K562 (cell line): ENCODE data around the gene TMEM243. TPM values are rescaled to one million over a fixed set of nuclear protein-coding genes. Genes with fewer than 3 reads are reported as not detected.

Source experiments
- ATAC-seq: fragments of 200-7000 bp; cut with Tn5 transposase; 3 replicates; pipeline ENCODE4 v1.9.1; 2020; ENCODE audit warnings: moderate library complexity
- BruUV-seq: library from RNA; stranded (reverse); fragments of 400-500 nt; replicated peaks from 2 replicates; lab custom pipeline; 2021; lab: Mats Ljungman, UMichigan
- CTCF ChIA-PET: fragments of 300-600 bp; formaldehyde crosslinking; extraction: SDS; loops from one replicate; lab custom pipeline; 2021; ENCODE audit warnings: low intra/inter-chr PET ratio; lab: Yijun Ruan, JAX
- POLR2A ChIA-PET: fragments of 300-600, 350-650 bp; sonication (Branson Sonifier 250); formaldehyde crosslinking; extraction: SDS; loops from one replicate; lab custom pipeline; 2021; ENCODE audit warnings: antibody characterized with exemption, inconsistent platforms; lab: Yijun Ruan, JAX
- DNase-seq, 4 experiments: peaks; one replicate each; pipeline versions ENCODE4 v3.0.0 to v3.0.0-alpha.2; 2011 to 2018; ENCODE audit warnings: low spot score in 3 of 4, mixed read lengths in 3 of 4; ENCODE audit errors: extremely low read depth in 1 of 4
- FAIRE-seq: peaks from 2 replicates; lab custom pipeline; 2011; peaks lifted over from hg19 to GRCh38; lab: Jason Lieb, UNC
- H2AFZ ChIP-seq: 2 replicates; pipeline ENCODE4 v1.6.0; 2011; ENCODE audit warnings: low read depth, low read length, control low read depth, inconsistent platforms
- H3K27ac ChIP-seq: fragments of 200-600 bp; 3 replicates; pipeline ENCODE4 v1.8.0; 2011; ENCODE audit warnings: low read depth, mild to moderate bottlenecking, control low read depth, inconsistent platforms, low read length, moderate library complexity, mixed read lengths; ENCODE audit errors: extremely low read depth
- H3K27me3 ChIP-seq, 2 experiments: fragments of 300-600 bp in 1 of 2; 2 replicates in 1 of 2; 3 replicates in 1 of 2; pipeline versions ENCODE4 v1.6.0 to v1.8.0; 2011; ENCODE audit warnings: inconsistent platforms in 2 of 2, low read length in 2 of 2, mild to moderate bottlenecking in 1 of 2, mixed read lengths in 1 of 2, moderate library complexity in 1 of 2; ENCODE audit not compliant: control insufficient read depth in 2 of 2, insufficient read depth in 2 of 2
- H3K36me3 ChIP-seq: fragments of 300-600 bp; 3 replicates; pipeline ENCODE4 v1.8.0; 2011; ENCODE audit warnings: mild to moderate bottlenecking, low read length, inconsistent platforms; ENCODE audit not compliant: control insufficient read depth, insufficient read depth
- H3K4me1 ChIP-seq, 2 experiments: fragments of 200-600 bp in 1 of 2; replicated peaks in 1 of 2; 2 replicates in 1 of 2; 3 replicates in 1 of 2; pipeline versions ENCODE4 v1.5.1 to v1.8.0; 2011; ENCODE audit warnings: inconsistent platforms in 2 of 2, low read length in 2 of 2, mild to moderate bottlenecking in 1 of 2, mixed read lengths in 1 of 2, moderate library complexity in 1 of 2; ENCODE audit not compliant: control insufficient read depth in 2 of 2, insufficient read depth in 2 of 2
- H3K4me2 ChIP-seq: 2 replicates; pipeline ENCODE4 v1.6.1; 2011; ENCODE audit warnings: low read length, control low read depth, inconsistent platforms, mixed read lengths; ENCODE audit not compliant: insufficient read depth
- H3K4me3 ChIP-seq: fragments of 200-600 bp; sonication (generic), shearing (Covaris generic); 2 replicates; pipeline ENCODE4 v1.5.1; 2016; ENCODE audit warnings: control low read depth, inconsistent platforms
- H3K79me2 ChIP-seq: fragments of 200-600 bp; 3 replicates; pipeline ENCODE4 v1.8.0; 2011; ENCODE audit warnings: low read length, inconsistent platforms; ENCODE audit not compliant: control insufficient read depth, insufficient read depth
- H3K9ac ChIP-seq, 2 experiments: 2 replicates each; pipeline versions ENCODE4 v1.6.0 to v1.6.1; 2011; ENCODE audit warnings: low read depth in 2 of 2, low read length in 2 of 2, control low read depth in 1 of 2, inconsistent platforms in 1 of 2, mild to moderate bottlenecking in 1 of 2, mixed read lengths in 1 of 2; ENCODE audit not compliant: insufficient read depth in 1 of 2
- H3K9me1 ChIP-seq: one replicate; pipeline ENCODE4 v1.6.0; 2011; ENCODE audit warnings: inconsistent platforms, mild to moderate bottlenecking, low read length, moderate library complexity; ENCODE audit not compliant: control insufficient read depth, insufficient read depth
- H3K9me3 ChIP-seq: replicated peaks from 2 replicates; pipeline ENCODE4 v1.5.1; 2011; ENCODE audit warnings: low read depth, low read length, inconsistent platforms; ENCODE audit not compliant: control insufficient read depth, insufficient read depth
- H4K20me1 ChIP-seq: replicated peaks from 2 replicates; pipeline ENCODE4 v1.6.1; 2011; ENCODE audit warnings: low read length, inconsistent platforms, mixed read lengths; ENCODE audit not compliant: control insufficient read depth, insufficient read depth
- BRD4 ChIP-seq: fragments of 200-600 bp; sonication (generic); IDR thresholded peaks from 2 replicates; pipeline ENCODE4 v1.6.1; 2017; ENCODE audit warnings: inconsistent platforms
- GTF2A2 ChIP-seq: IDR thresholded peaks from 2 replicates; pipeline ENCODE4 v1.6.1; 2016; ENCODE audit warnings: mild to moderate bottlenecking, missing genetic modification characterization, missing compliant biosample characterization
- GTF2F1 ChIP-seq: IDR thresholded peaks from 2 replicates; pipeline ENCODE4 v1.6.1; 2011; ENCODE audit warnings: low read depth, low read length, improper control_type of control experiment
- IRF9 ChIP-seq: fragments of 450-650 bp; IDR thresholded peaks from 2 replicates; pipeline ENCODE4 v1.6.1; 2016; ENCODE audit warnings: missing biosample characterization, missing genetic modification characterization
- KAT2B ChIP-seq: IDR thresholded peaks from one replicate; pipeline ENCODE4 v1.6.1; 2012; ENCODE audit warnings: low read depth, mild to moderate bottlenecking, control low read depth, inconsistent platforms, low read length, moderate library complexity
- MXI1 ChIP-seq: IDR thresholded peaks from 2 replicates; pipeline ENCODE4 v1.6.1; 2011; ENCODE audit warnings: low read depth, mild to moderate bottlenecking, improper control_type of control experiment, low read length
- MYNN ChIP-seq, 2 experiments: sonication (generic); formaldehyde crosslinking in 1 of 2; IDR thresholded peaks; 2 replicates each; pipeline versions ENCODE4 v1.5.0 to v1.6.1; 2016 to 2020; ENCODE audit warnings: antibody characterized with exemption in 1 of 2, missing genetic modification reagents in 1 of 2
- NUFIP1 ChIP-seq: fragments of 450-650 bp; IDR thresholded peaks from 2 replicates; pipeline ENCODE4 v1.6.1; 2018; ENCODE audit not compliant: partially characterized antibody
- RBM39 ChIP-seq: fragments of 200-400 bp; formaldehyde crosslinking; optimal IDR thresholded peaks from 2 replicates; pipeline ENCODE3; 2018; ENCODE audit warnings: low read depth, low read length
- RNF219 ChIP-seq: fragments of 250-450 bp; sonication (Bioruptor Pico); IDR thresholded peaks from 2 replicates; pipeline ENCODE4 v1.5.0; 2022; ENCODE audit warnings: mild to moderate bottlenecking
- SMARCA4 ChIP-seq: fragments of 450-650 bp; IDR thresholded peaks from 2 replicates; pipeline ENCODE4 v1.6.1; 2016
- SPI1 ChIP-seq: IDR thresholded peaks from 2 replicates; pipeline ENCODE4 v1.6.1; 2011; ENCODE audit warnings: low read depth, low read length, control low read depth, borderline replicate concordance
- TARDBP ChIP-seq: fragments of 450-650 bp; IDR thresholded peaks from 2 replicates; pipeline ENCODE4 v1.6.1; 2016
- TBL1XR1 ChIP-seq, 2 experiments: IDR thresholded peaks; 2 replicates each; pipeline ENCODE4 v1.6.1; 2012; ENCODE audit warnings: improper control_type of control experiment in 2 of 2, low read length in 2 of 2, mild to moderate bottlenecking in 1 of 2
- TSC22D4 ChIP-seq: fragments of 450-650 bp; IDR thresholded peaks from 2 replicates; pipeline ENCODE4 v1.6.1; 2016; ENCODE audit warnings: missing genetic modification characterization, missing biosample characterization, control low read depth
- WHSC1 ChIP-seq: IDR thresholded peaks from one replicate; pipeline ENCODE4 v1.6.1; 2012; ENCODE audit warnings: low read length, control low read depth, inconsistent platforms
- ZBTB9 ChIP-seq: fragments of 450-650 bp; formaldehyde crosslinking; IDR thresholded peaks from 2 replicates; pipeline ENCODE4 v1.4.0; 2020; ENCODE audit warnings: mild to moderate bottlenecking, moderate library complexity
- ZNF507 ChIP-seq: conservative IDR thresholded peaks from 2 replicates; pipeline ENCODE4 v1.6.1; 2017; ENCODE audit warnings: missing genetic modification characterization, missing compliant biosample characterization
- in situ Hi-C: fragments of 300-500 bp; cut with MboI; formaldehyde crosslinking; loops from 4 replicates; pipeline ENCODE4 v1.15.0; 2018; ENCODE audit warnings: inconsistent platforms, mixed read lengths
- intact Hi-C: fragments of 100-400 bp; cut with micrococcal nuclease; formaldehyde crosslinking; loops from 2 replicates; pipeline ENCODE4 v1.14.2; 2022
- polyA plus RNA-seq, 8 experiments: library from polyadenylated mRNA; depleted of rRNA in 4 of 8; stranded (reverse) in 5 of 8; unstranded in 3 of 8; fragments of >200 nt; fragmentation: Nextera tagmentation in 2 of 8; fragmentation: Illumina TruSeq in 1 of 8; extraction: Ambion mirVana in 2 of 8; extraction: Trizol in 1 of 8; gene quantifications; 2 replicates each; pipeline versions ENCODE4 v1.2.1 to v1.2.3, GENCODE V29; 2011 to 2014; ENCODE audit warnings: inconsistent platforms in 1 of 8, missing spikeins in 1 of 8
- total RNA-seq, 7 experiments: library from RNA; depleted of rRNA in 6 of 7; stranded (reverse); fragments of >200 nt in 6 of 7; fragmentation: Illumina TruSeq in 2 of 7; extraction: Trizol in 2 of 7; gene quantifications; 2 replicates each; pipeline versions ENCODE4 v1.2.1 to v1.2.3, GENCODE V29; 2011 to 2021; ENCODE audit warnings: low replicate concordance in 1 of 7

The TMEM243 gene
- total and polyA plus RNA-seq, 9 of the 15 experiments (the other 6 are each of a cell fraction or from before 2014, with no cell fraction given): 3.9 to 8.6 (median 6.1) TPM

GRCh38 chr7:87234949-87235348 is 15.4 kb upstream of the TMEM243 start:
- no peaks in the 10 kb centered on the region for H3K36me3 ChIP-seq
- ATAC-seq (no peak), FAIRE-seq (no peak), DNase-seq (no peak)
- no peak for TF ChIP-seq WHSC1
- no peak for TF ChIP-seq NUFIP1
- no peak for TF ChIP-seq RBM39
- no peak for TF ChIP-seq SPI1
- no peak for TF ChIP-seq TBL1XR1 (IDR thresholded peaks at IDR 0.05; ENCODE audit: low read length in 2 of 2)
- no peak for TF ChIP-seq ZNF507 (tag)
- TF ChIP-seq BRD4: no peak
- TF ChIP-seq GTF2F1: no peak
- TF ChIP-seq GTF2A2 (tag): no peak
- TF ChIP-seq RNF219: no peak
- TF ChIP-seq KAT2B: no peak
- TF ChIP-seq IRF9 (tag): no peak
- TF ChIP-seq SMARCA4: no peak
- TF ChIP-seq TARDBP: no peak
- no peak for TF ChIP-seq MYNN (IDR thresholded peaks at IDR 0.05)
- TF ChIP-seq MYNN (CRISPR knock-in tag; IDR thresholded peaks at IDR 0.05): no peak
- no peak for TF ChIP-seq MXI1
- no peak for TF ChIP-seq TSC22D4 (tag)
- no peak for TF ChIP-seq ZBTB9 (CRISPR knock-in tag)
- POLR2A ChIA-PET: no interaction called here
- peaks cover 0 to 4% of the 10 kb centered on the region in 2 experiments; a peak in 1 of 5 replicates for H3K4me1 ChIP-seq
- BruUV-seq: no TSS peak
- no peaks in the 10 kb centered on the region for H4K20me1 ChIP-seq
- H2AFZ ChIP-seq: no peak overlapping the region
- no peak overlapping the region for H3K27ac ChIP-seq
- H3K9ac ChIP-seq: no peak overlapping the region
- H3K4me2 ChIP-seq: no peak overlapping the region
- CTCF ChIA-PET: no interaction called here
- intact Hi-C loops: loop anchor here (10.0 kb wide), 1 partner anchor 410 kb away; no protein-coding TSS in a partner anchor
- peaks cover 5 to 13% of the 10 kb centered on the region in 2 experiments; a peak in 4 of 5 replicates for H3K27me3 ChIP-seq
- no peaks in the 10 kb centered on the region for H3K9me1 ChIP-seq
- no peaks in the 10 kb centered on the region for H3K9me3 ChIP-seq
- in situ Hi-C loops: loop anchor here (5.0 kb wide), 1 partner anchor 303 kb away; no protein-coding TSS in a partner anchor
- H3K79me2 ChIP-seq: no peaks in the 10 kb centered on the region
- no peak overlapping the region for H3K4me3 ChIP-seq
